Panc1 (cell line): ENCODE results near the gene ACSM6.

Experiments
- SIN3A ChIP-seq: IDR thresholded peaks from 2 replicates; pipeline ENCODE4 v1.6.1; 2012; ENCODE audit warnings: low read depth, mild to moderate bottlenecking, low read length, moderate library complexity, borderline replicate concordance; ENCODE audit not compliant: insufficient read depth
- TCF7L2 ChIP-seq: IDR thresholded peaks from 2 replicates; pipeline ENCODE4 v1.6.1; 2011; ENCODE audit warnings: mild to moderate bottlenecking, low read depth, low read length, inconsistent platforms
- TF ChIP-seq, protein P1 (sequence below): fragments of 450-650 bp; IDR thresholded peaks from 2 replicates; pipeline ENCODE4 v1.5.1; 2017; ENCODE audit warnings: mild to moderate bottlenecking

DNA sequence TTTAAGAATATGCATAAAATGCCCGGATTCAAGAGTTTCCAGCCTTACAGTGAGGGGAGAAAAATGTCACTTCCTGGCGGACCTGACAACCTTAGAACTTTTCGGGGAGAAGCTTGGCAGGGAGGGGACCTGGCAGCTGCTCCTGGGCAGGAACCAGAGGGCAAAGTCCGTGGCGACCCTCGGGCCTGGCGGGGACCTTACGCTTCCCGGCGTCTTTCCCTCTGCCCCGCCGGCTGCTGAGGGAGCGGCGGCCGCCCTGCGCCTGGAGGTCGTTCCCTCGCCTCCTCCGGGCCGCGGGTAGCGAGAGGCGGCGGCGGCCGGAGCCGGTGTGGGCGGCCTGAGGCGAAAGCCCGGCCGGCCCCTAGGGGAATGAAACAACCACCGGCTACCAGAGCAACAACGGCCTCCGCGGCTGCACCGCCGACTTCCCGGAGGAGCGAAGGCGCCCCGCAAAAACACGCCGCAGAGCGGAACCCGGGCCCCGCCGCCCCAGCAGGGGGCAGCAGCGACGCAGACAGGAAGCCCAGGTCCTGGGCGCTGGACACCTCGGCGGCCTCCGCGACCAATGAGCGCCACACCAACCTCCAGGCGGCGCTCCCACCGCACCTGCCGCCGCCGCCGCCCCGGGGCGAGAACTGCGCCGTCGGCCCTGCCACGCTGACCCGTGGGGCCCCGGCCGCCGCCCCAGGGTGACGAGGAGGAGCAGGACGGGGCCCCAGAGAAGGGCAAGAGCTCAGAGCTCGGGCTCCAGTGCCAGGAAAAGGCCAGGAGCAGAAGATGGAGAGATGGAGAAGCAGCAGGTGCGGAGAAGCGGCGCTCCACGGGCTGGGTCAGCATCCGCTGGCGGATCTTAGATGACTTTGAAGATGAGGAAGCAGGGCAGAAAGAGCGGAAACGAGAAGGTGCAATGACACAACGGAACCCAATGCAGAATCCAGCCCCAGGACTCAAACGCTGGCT is 10.5 kb upstream of the ACSM6 start:
- TF ChIP-seq, protein P1, sequence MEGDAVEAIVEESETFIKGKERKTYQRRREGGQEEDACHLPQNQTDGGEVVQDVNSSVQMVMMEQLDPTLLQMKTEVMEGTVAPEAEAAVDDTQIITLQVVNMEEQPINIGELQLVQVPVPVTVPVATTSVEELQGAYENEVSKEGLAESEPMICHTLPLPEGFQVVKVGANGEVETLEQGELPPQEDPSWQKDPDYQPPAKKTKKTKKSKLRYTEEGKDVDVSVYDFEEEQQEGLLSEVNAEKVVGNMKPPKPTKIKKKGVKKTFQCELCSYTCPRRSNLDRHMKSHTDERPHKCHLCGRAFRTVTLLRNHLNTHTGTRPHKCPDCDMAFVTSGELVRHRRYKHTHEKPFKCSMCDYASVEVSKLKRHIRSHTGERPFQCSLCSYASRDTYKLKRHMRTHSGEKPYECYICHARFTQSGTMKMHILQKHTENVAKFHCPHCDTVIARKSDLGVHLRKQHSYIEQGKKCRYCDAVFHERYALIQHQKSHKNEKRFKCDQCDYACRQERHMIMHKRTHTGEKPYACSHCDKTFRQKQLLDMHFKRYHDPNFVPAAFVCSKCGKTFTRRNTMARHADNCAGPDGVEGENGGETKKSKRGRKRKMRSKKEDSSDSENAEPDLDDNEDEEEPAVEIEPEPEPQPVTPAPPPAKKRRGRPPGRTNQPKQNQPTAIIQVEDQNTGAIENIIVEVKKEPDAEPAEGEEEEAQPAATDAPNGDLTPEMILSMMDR: peak; percentile 100
- TF ChIP-seq TCF7L2: peak; percentile 50; the same call in 1 of the 2 replicates
- TF ChIP-seq SIN3A: peak; percentile 43; the same call in 1 of the 2 replicates
